Fibroblast of lung (primary cell): Measurements from ENCODE around the gene CFAP73. TPM values are rescaled to one million over a fixed set of nuclear protein-coding genes. Genes with fewer than 3 reads are reported as not detected.

Experiments used
- DNase-seq, 2 donors: peaks; one replicate each; pipeline versions ENCODE4 v3.0.0 to v3.0.0-alpha.2; 2010; ENCODE audit warnings: low read depth in 2 of 2
- H2AFZ ChIP-seq: 2 replicates; pipeline ENCODE4 v1.5.1; 2012; ENCODE audit warnings: low read length, control low read depth, inconsistent platforms
- H3K27ac ChIP-seq: 2 replicates; pipeline ENCODE4 v1.5.1; 2011; ENCODE audit warnings: low read length, control low read depth; ENCODE audit not compliant: insufficient read depth
- H3K27me3 ChIP-seq: 2 replicates; pipeline ENCODE4 v1.5.1; 2011; ENCODE audit warnings: mild to moderate bottlenecking, low read length; ENCODE audit not compliant: control insufficient read depth, insufficient read depth
- H3K36me3 ChIP-seq: 2 replicates; pipeline ENCODE4 v1.5.1; 2011; ENCODE audit warnings: low read length; ENCODE audit not compliant: control insufficient read depth, insufficient read depth
- H3K4me1 ChIP-seq: 2 replicates; pipeline ENCODE4 v1.5.1; 2011; ENCODE audit warnings: low read length; ENCODE audit not compliant: control insufficient read depth, insufficient read depth; ENCODE audit errors: extremely low read depth
- H3K4me2 ChIP-seq: 2 replicates; pipeline ENCODE4 v1.5.1; 2011; ENCODE audit warnings: low read length, control low read depth; ENCODE audit not compliant: insufficient read depth; ENCODE audit errors: extremely low read depth
- H3K4me3 ChIP-seq, 4 experiments: fragments of 200-600 bp in 1 of 4; sonication (generic) in 1 of 4; replicated peaks in 1 of 4; 2 replicates each; pipeline ENCODE4 v1.5.1; 2011 to 2016; ENCODE audit warnings: low read length in 4 of 4, low read depth in 3 of 4, mild to moderate bottlenecking in 3 of 4, control low read depth in 2 of 4, inconsistent platforms in 1 of 4, mixed read lengths in 1 of 4; ENCODE audit not compliant: insufficient read depth in 1 of 4; ENCODE audit errors: control extremely low read depth in 1 of 4
- H3K79me2 ChIP-seq: 2 replicates; pipeline ENCODE4 v1.5.1; 2012; ENCODE audit warnings: mild to moderate bottlenecking, low read length, inconsistent platforms; ENCODE audit not compliant: control insufficient read depth, insufficient read depth
- H3K9ac ChIP-seq: 2 replicates; pipeline ENCODE4 v1.5.1; 2011; ENCODE audit warnings: mild to moderate bottlenecking, low read length, control low read depth; ENCODE audit not compliant: insufficient read depth
- H3K9me3 ChIP-seq: 2 replicates; pipeline ENCODE4 v1.5.1; 2012; ENCODE audit warnings: low read depth, low read length; ENCODE audit not compliant: control insufficient read depth, insufficient read depth
- H4K20me1 ChIP-seq: 2 replicates; pipeline ENCODE4 v1.5.1; 2011; ENCODE audit warnings: low read length; ENCODE audit not compliant: control insufficient read depth, insufficient read depth; ENCODE audit errors: extremely low read depth
- CTCF ChIP-seq, 2 donors: IDR thresholded peaks in 1 of 2; conservative IDR thresholded peaks in 1 of 2; 1 replicate in 1 of 2; 2 replicates in 1 of 2; pipeline ENCODE4 v1.5.1; 2011 to 2012; ENCODE audit warnings: low read length in 2 of 2, control low read depth in 1 of 2, inconsistent platforms in 1 of 2, low read depth in 1 of 2, mild to moderate bottlenecking in 1 of 2
- EZH2 ChIP-seq: IDR thresholded peaks from 2 replicates; pipeline ENCODE4 v1.5.1; 2012; ENCODE audit warnings: low read length, control low read depth, mild to moderate bottlenecking; ENCODE audit errors: missing control alignments
- polyA plus RNA-seq, 2 donors: library from polyadenylated mRNA; depleted of rRNA in 1 of 2; stranded (reverse) in 1 of 2; unstranded in 1 of 2; fragments of >200 nt; gene quantifications; 2 replicates each; pipeline ENCODE4 v1.2.1, GENCODE V29; 2011 to 2012; ENCODE audit warnings: missing spikeins in 1 of 2
- total RNA-seq: library from RNA; depleted of rRNA; stranded (reverse); fragments of >200 nt; gene quantifications from 2 replicates; pipeline ENCODE4 v1.2.1, GENCODE V29; 2014

Gene CFAP73
- total and polyA plus RNA-seq, 2 donors (not counting 1 experiment from before 2014, with no cell fraction given), result not detected

GRCh38 chr12:113127791-113128199 lies 21.7 kb upstream of the CFAP73 start:
- Histone ChIP-seq H3K27me3 (no peaks in the 10 kb centered on the region), H4K20me1 (no peaks in the 10 kb centered on the region), H3K9ac (no peak overlapping the region), H3K4me1 (no peaks in the 10 kb centered on the region), H3K9me3 (no peaks in the 10 kb centered on the region), H3K79me2 (no peaks in the 10 kb centered on the region), H2AFZ (no peak overlapping the region), H3K27ac (no peak overlapping the region), H3K4me3 (no peak overlapping the region), H3K36me3 (no peaks in the 10 kb centered on the region), H3K4me2 (no peak overlapping the region)
- no peak for DNase-seq
- TF ChIP-seq CTCF (conservative IDR thresholded peaks at IDR 0.05 in 1 of 2, IDR thresholded peaks at IDR 0.05 in 1 of 2; ENCODE audit: low read depth in 1 of 2, low read length in 2 of 2) (no peak), EZH2 (no peak)

- no peaks in the 10 kb centered on the region for H3K79me2 ChIP-seq
- no peaks in the 10 kb centered on the region for H4K20me1 ChIP-seq
- no peaks in the 10 kb centered on the region for H3K36me3 ChIP-seq
- H3K4me3 ChIP-seq, result no peak overlapping the region
- H3K27me3 ChIP-seq, result no peaks in the 10 kb centered on the region
- H3K4me1 ChIP-seq, result no peaks in the 10 kb centered on the region
- no peak overlapping the region for H3K4me2 ChIP-seq
- no peak overlapping the region for H3K27ac ChIP-seq
- no peak overlapping the region for H3K9ac ChIP-seq
- H3K9me3 ChIP-seq, result no peaks in the 10 kb centered on the region
- no peak overlapping the region for H2AFZ ChIP-seq
- TF ChIP-seq CTCF (conservative IDR thresholded peaks at IDR 0.05 in 1 of 2, IDR thresholded peaks at IDR 0.05 in 1 of 2; ENCODE audit: low read depth in 1 of 2, low read length in 2 of 2) (no peak), EZH2 (no peak)
- no peak for DNase-seq
Observed at GRCh38 chr12:113128802-113129663, 20.5 kb upstream of the CFAP73 start.

- Histone ChIP-seq H3K9me3 (no peaks in the 10 kb centered on the region), H3K27ac (no peak overlapping the region), H3K4me2 (no peak overlapping the region), H3K4me3 (no peak overlapping the region), H3K27me3 (no peaks in the 10 kb centered on the region), H3K36me3 (no peaks in the 10 kb centered on the region), H2AFZ (no peak overlapping the region), H3K79me2 (no peaks in the 10 kb centered on the region), H4K20me1 (no peaks in the 10 kb centered on the region), H3K4me1 (no peaks in the 10 kb centered on the region), H3K9ac (no peak overlapping the region)
- TF ChIP-seq EZH2 (no peak), CTCF (conservative IDR thresholded peaks at IDR 0.05 in 1 of 2, IDR thresholded peaks at IDR 0.05 in 1 of 2; ENCODE audit: low read depth in 1 of 2, low read length in 2 of 2) (no peak)
- DNase-seq, result no peak
Observed at GRCh38 chr12:113129664-113130456, 19.7 kb upstream of the CFAP73 start.
